ENCODE data around the gene CDIPT.
"Not testable (repeated sequence)": the region's sequence is repeated elsewhere in the genome, so short reads cannot be mapped to it uniquely, and the experiment has no call there.

The CDIPT gene

DNA sequence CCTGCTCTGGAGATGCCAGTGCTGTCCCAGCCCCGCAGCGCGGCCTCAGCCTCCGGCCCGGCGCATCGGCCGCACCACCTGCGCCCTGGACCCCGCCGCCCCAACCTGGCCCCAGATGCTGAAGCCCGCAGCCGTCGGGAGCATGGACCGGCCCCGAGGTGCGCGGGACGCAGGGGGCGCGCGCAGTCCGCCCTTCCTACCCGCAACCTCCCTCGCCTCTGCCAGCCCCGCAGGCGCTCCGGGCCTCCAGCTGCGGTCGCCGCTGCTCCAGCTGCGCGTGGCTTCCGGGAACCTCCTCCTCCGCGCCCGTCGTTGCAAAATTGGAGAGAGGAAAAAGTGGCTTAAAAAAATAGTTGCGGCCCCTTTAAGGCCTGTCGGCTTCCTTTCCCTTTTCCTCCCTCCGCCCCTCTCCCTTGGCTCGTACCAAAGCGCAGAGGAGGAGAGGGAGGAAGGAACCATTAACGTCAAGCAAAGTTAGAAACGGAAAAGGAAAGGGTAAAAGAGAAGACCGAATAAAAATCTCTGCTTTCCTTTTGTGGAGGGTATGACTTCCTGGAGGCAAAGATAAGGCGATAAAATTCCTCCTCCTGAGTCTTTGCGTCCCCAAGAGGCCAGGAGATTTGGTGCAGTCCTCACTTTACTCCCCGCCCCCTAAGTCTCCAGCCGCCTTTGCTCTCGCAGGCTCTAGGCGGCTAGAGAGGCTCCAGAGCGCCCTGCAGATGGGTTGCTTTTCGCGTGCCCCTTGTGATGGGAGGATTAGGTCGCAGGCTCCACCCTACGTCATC lies at the start of gene CDIPT:
CDIPT (minus strand) TSS at position 343 of the 785 bp plus-strand sequence. CDS start 369 bp downstream, outside the sequence.
- DNase-seq, result peak; percentile 82 to 89

DNA sequence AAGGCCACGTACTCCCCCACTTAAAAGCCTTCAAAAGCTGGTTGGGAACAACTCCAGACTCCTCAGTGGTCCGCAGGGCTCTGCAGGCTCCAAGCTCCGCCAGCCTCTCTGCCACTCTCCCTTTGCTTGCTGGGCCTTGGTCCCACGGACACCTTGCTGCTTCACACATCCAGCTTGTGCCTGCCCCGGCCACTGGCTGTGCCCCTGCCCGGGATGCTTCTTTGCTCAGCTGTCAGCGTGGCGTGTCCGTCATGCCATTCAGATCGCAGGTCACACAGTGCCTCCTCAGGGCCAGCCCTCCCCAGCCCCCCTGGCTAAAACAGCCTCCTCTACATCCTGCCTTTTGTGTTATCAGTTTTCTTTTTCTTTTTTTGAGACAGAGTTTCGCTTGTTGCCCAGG lies 49.1 kb upstream of the CDIPT start:
- DNase-seq, result no peak

DNA sequence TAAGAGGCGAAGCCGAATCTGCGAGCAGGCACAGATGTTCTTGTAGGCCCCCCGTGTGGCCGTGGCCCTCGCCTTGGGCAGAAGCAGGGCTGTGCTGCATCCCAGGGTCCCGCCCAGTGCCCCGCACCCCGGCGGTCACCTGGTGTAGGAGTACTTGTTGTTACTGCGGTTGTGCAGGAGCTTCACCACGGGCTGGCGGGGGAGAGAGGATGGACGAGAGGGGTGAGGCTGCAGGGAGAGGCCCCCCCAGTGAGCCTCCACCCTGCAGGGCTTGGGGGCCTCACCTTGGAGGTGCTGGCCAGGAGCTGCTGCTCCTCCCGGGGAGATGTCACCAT lies 48.6 kb upstream of the CDIPT start:
- no peak for DNase-seq

DNA sequence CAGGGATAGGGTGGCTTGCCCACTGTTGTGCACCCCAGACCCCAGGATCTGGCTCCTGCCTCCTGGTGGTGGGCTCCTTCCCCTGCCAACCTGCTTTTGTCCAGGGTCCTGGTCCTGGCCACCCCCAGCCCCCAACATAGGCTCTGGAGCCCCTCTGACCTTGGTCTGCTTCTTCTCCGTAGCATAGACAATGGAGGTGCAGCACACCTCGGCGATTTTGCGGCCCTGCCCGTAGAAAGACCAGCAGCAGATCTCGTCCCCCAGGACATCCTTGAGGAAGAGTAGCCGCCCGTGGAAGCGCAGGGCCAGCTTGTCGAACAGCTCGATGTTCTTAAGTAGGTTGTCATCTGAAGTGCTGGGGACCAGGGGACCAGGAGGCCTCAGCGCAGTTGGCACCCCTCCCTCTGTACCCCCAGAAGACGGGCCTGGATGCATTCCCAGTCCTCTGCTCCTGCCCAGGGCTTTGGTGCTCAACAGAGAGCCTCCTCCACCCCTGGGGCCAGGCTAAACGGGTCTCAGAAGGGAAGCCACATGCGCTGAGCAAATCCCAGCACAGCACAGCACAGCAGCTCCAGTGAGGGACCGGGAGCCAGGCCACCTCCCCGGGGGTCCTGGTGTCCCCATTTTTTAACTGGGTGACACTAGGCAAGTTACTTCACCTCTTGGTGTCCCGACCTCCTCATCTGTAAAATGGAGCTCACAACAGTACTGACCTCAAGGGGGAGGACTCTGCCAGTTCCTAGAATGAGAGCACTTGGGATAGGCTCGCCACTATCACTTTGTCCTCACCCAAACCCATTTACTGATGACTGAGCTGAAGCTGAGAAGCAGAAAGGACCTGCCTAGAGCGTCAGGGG lies 48.0 kb upstream of the CDIPT start:
- no peak for DNase-seq

DNA sequence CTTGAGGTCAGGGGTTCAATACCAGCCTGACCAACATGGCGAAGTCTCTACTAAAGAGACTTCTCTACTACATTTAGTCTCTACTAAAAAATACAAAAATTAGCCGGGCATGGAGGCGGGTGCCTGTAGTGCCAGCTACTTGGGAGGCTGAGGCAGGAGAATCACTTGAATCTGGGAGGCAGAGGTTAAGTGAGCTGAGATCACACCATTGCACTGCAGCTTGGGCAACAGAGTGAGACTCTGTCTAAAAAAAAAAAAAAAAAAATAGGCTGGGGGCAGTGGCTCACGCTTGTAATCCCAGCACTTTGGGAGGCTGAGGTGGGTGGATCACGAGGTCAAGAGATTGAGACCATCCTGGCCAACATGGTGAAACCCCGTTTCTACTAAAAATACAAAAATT lies 46.8 kb upstream of the CDIPT start:
- DNase-seq, result not testable (repeated sequence)

DNA sequence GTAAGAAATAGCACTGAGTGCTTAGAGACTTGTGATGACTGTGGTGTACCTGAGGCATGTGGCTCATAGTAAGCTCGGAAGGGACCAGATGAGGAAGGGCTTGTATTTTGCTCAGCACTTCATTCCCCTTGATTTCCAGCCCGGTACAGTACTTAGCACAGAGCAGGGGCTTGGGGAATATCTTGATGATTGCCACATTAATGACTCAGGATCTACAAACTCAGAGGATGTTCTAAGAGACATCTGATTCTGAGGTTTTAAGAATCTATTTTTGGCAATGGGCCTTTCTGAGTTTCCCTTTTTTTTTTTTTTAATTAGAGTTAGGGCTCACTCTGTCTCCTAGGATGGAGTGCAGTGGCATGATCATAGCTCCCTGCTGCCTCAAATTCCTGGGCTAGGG lies 46.4 kb upstream of the CDIPT start:
- no peak for DNase-seq

GRCh38 chr16:29908719-29909220 lies 45.7 kb upstream of the CDIPT start:
- no peak for DNase-seq

DNA sequence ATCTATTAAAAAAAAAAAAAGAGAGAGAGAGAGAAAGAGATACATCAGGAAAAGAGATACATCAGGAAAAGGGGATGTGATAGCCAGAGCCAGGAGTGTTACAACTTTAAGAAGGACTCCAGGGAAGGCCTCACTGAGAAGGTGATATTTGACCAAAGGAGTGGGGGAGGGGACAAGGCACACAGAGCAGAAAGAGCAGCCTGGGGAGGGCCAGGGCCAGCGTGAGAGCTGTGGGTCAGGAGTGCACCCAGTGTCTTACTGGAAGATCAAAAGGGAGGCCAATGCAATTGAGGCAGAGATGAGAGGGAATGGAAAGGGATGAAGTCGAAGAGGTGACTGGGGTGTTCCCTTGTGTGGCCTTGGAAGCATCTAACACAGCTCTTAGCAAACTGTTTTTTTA lies 44.9 kb upstream of the CDIPT start:
- DNase-seq, result no peak

GRCh38 chr16:29906520-29907244 lies 43.7 kb upstream of the CDIPT start:
- no peak for DNase-seq

- DNase-seq, result no peak
These were observed 42.6 kb upstream of the CDIPT start for GRCh38 chr16:29905668-29906067.

DNA sequence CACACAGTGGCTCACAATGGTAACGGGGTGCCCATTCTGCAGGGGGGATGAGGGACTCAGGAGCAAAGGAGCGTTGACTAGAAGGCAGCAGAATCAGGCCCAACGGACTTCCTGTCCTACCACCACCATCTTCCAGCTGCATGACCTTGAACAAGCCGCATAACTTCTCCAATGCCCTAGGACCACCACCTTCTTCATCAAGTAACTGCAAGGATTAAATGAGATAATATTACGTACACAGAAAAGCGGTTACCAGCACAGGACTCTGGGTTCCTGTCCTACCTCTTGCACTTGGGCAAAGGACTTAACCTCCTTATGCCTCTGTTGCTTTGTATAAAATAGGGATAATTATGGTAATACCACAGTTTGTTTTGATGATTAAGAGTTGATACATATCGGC lies 41.9 kb upstream of the CDIPT start:
- no peak for DNase-seq

DNA sequence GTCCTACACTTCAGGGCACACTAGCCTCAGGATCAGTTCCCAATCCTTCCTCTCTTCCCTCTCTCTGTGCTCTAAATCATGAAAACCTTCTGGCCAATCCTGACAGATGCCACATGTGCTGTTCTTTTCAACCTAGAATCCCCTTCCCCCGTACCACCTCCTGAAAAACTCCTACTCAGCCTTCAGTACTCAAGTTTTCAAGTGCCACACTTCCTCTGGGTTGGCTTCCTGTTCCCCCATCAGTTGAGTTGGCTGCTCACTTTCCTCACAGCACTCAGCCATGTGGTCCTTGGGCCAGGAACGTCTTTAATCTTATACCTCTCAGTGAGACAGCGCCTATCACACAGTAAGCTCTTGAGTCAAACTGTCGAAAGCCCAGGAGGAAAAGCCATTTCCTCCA lies 40.6 kb upstream of the CDIPT start:
- DNase-seq, result no peak

DNA sequence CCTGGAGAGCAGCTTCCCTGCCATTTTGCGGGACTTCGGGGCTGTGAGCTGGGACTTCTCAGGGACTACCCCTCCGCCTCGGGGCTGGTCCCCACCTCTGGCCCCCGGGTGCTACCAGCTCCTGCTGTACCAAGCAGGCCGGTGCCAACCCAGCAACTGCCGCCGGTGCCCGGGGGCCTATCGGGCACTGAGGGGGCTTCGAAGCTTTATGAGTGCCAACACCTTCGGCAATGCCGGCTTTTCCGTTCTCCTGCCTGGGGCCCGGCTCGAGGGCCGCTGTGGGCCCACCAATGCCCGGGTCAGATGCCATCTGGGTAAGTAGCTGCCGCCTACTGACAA lies 38.5 kb upstream of the CDIPT start:
- DNase-seq, result no peak

GRCh38 chr16:29900888-29901606 lies 38.0 kb upstream of the CDIPT start:
- DNase-seq, result no peak

- peak; percentile 60 to 94 for DNase-seq
These were observed 37.3 kb upstream of the CDIPT start, which contains the start of gene ASPHD1 for GRCh38 chr16:29900102-29900887. Gene ASPHD1, plus strand, starts transcription at chr16:29900488. Its CDS starts 484 bp downstream, at chr16:29900972.

DNA sequence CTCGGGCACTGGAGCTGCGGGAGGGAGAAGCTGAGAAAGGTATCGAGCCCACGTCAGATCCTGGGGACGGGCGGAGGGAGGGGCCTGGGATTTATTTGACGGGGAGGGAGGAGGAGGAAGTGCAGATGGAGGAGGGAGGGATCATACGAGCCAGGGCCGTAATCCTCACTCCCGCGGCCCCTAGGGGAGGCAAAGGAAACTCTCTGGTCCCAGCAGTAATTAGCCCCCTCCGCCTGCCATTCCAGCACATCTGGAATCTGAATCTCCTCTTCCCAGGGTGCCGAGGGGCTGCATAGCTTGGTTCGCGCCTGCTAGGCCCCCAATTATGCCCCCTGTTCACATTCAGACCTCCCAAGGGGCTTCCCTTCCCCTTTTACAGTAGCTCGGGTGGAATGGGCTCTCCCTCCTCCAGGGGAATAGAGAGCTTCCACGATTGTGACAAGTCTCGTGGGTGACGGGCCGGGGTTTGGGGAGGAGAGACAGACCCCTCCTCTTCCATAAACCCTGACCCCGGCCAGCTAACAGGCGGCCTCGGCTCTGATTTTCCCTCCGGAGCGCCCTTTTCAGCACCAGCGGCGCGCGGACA lies 36.6 kb upstream of the CDIPT start, which contains the start of gene SEZ6L2:
SEZ6L2 (minus strand) TSS at position 35 of the 586 bp plus-strand sequence. CDS start 531 bp downstream, outside the sequence.
- peak in 1 of 2 experiments; percentile 94 for DNase-seq

DNA sequence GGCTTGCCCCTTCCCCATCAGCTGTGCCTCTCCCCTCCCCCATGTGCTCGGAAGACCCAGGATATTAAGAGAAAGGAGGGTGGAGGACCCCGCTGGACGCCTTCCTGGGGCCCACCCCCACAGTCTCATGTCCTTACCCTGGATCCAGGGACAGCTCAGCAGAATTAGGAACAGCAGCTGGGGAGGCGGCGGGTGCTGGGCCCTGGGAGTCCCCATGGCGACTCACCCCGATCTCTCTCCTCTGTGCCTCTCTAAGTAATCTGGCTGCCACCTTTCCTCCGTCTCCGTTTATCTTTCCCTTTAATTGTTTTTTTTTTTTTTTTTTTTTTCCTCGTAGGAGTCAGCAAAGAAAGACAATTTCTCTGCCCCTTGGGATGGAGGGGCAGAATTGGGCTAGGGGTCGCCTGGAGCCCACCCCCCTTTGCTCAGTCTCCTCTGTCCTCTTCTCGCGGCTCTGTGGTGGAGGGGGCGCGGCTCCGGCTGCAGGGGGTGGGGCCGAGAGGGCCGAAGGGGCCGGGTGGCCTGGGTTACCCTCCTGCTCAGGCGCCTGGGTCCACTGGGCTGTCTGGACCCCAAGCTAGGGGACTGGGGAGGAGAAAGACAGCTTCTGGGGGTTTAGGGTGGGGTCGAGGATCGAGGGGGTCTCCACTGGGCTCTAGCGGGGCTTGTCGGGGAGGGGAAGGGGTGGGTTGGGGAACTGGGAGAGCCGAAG lies 35.9 kb upstream of the CDIPT start:
- DNase-seq, result no peak

- DNase-seq, result no peak
These were observed 35.2 kb upstream of the CDIPT start for GRCh38 chr16:29898135-29898803.

- no peak for DNase-seq
These were observed 34.3 kb upstream of the CDIPT start for GRCh38 chr16:29897333-29897732.

DNA sequence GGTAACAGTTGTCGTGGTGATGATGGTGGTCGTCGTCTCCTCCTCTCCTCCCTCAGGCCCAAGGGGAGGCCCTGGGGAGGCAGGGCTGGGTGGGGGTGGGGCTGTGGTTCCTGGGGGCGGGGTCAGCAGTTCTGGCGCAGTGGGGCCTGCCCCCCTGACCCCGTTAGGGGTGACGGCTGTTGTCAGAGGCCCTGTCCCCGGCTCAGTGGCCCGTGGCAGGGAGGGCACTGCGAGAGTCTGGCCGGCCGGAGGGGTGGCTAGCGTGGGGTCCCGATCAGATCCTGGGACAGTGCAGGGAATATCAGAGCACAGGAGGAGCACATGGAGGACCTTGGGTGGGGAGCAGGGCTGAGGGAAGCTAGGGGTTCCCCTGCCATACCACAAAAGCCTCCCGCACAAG lies 33.8 kb upstream of the CDIPT start:
- no peak for DNase-seq

Measured in cerebellar nuclear complex (tissue), 1 donor.